BJ (cell line): ENCODE results near the gene CNTROB. TPM values are rescaled to one million over a fixed set of nuclear protein-coding genes. Genes with fewer than 3 reads are reported as not detected.

ENCODE experiments used
- CTCF ChIA-PET: fragments of 350-600 bp; formaldehyde crosslinking; extraction: SDS; loops from one replicate; lab custom pipeline; 2021; ENCODE audit warnings: antibody characterized with exemption, inconsistent platforms; lab: Yijun Ruan, JAX
- POLR2A ChIA-PET: fragments of 300-600 bp; sonication (Branson Sonifier 250); formaldehyde crosslinking; extraction: SDS; loops from one replicate; lab custom pipeline; 2021; ENCODE audit warnings: antibody characterized with exemption; lab: Charles Lee
- DNase-seq: peaks from one replicate; pipeline ENCODE4 v3.0.0-alpha.2; 2011; ENCODE audit warnings: low read depth
- H3K27me3 ChIP-seq: 2 replicates; pipeline ENCODE4 v1.6.0; 2011; ENCODE audit warnings: low read length; ENCODE audit not compliant: control insufficient read depth, insufficient read depth
- H3K36me3 ChIP-seq: 2 replicates; pipeline ENCODE4 v1.5.1; 2011; ENCODE audit warnings: low read length; ENCODE audit not compliant: control insufficient read depth, insufficient read depth
- H3K4me3 ChIP-seq: 2 replicates; pipeline ENCODE4 v1.5.1; 2011; ENCODE audit warnings: low read depth, mild to moderate bottlenecking, control low read depth, low read length
- CTCF ChIP-seq: IDR thresholded peaks from 2 replicates; pipeline ENCODE4 v1.5.1; 2011; ENCODE audit warnings: low read depth, mild to moderate bottlenecking, control low read depth, inconsistent platforms, low read length, moderate library complexity; ENCODE audit not compliant: insufficient read depth
- polyA plus RNA-seq: library from polyadenylated mRNA; depleted of rRNA; stranded (reverse); fragments of >200 nt; gene quantifications from 2 replicates; pipeline ENCODE4 v1.2.3, GENCODE V29; 2011

Gene CNTROB
- polyA plus RNA-seq, 1 experiment: 26.8 TPM

- no peak for TF ChIP-seq CTCF
- peaks cover 1% of the 10 kb centered on the region for H3K36me3 ChIP-seq
Observed at GRCh38 chr17:7932483-7932891, 481 bp downstream of the CNTROB start.

GRCh38 chr17:7932949-7933348, 943 bp downstream of the CNTROB start:
- TF ChIP-seq CTCF: peak; percentile 49
- CTCF ChIA-PET: interaction anchor here (0.7 to 4.9 kb wide), 12 partner anchors 10 to 190 kb away, joined by 3 to 46 read pairs (median 4); partner anchors contain the start of gene RNF227
- POLR2A ChIA-PET: interaction anchor here (0.9 kb wide), 1 partner anchor 17 kb away, joined by 3 read pairs; the partner anchor contains the start of gene RNF227

More at GRCh38 chr17:7932483-7932891, 481 bp downstream of the CNTROB start:
- CTCF ChIA-PET: interaction anchor here (0.9 to 4.9 kb wide), 16 partner anchors 10 to 189 kb away, joined by 3 to 46 read pairs (median 4); partner anchors contain the start of gene RNF227
- POLR2A ChIA-PET: interaction anchor here (0.6 to 1.0 kb wide), 3 partner anchors 17 to 455 kb away, joined by 3 to 5 read pairs (median 3); partner anchors contain the start of gene RNF227
- Histone ChIP-seq H3K27me3 (no peaks in the 10 kb centered on the region), H3K4me3 (peak overlapping the region; percentile 64)
- DNase-seq: no peak

DNA sequence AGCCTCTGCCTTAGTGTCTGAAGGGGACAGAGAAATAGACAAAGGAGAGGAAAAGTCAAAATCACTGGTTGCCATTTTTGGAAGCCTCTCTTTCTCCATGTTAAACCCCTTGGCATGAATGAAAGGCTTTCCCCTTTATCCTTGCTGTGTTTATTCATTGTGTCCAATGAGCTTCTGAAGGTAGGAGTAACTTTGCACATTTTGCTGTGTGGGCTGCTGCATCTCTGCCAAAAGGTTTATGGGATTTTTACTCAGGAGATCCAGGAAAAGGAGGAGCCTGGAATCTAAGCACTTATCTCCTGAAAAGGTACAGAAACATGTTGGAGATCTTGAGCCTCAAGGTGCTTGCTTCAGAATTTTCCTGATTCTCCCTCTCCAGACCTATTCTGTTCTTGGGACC, 3.9 kb downstream of the CNTROB start:
- H3K36me3 ChIP-seq: peaks cover 8% of the 10 kb centered on the region
- CTCF ChIA-PET: interaction anchor here (0.6 to 1.4 kb wide), 4 partner anchors 37 to 105 kb away, joined by 3 read pairs; no protein-coding TSS in a partner anchor

More at GRCh38 chr17:7932949-7933348, 943 bp downstream of the CNTROB start:
- H3K36me3 ChIP-seq: peaks cover 1% of the 10 kb centered on the region
- DNase-seq: no peak
- peak overlapping the region; percentile 64 for H3K4me3 ChIP-seq
- no peaks in the 10 kb centered on the region for H3K27me3 ChIP-seq

DNA sequence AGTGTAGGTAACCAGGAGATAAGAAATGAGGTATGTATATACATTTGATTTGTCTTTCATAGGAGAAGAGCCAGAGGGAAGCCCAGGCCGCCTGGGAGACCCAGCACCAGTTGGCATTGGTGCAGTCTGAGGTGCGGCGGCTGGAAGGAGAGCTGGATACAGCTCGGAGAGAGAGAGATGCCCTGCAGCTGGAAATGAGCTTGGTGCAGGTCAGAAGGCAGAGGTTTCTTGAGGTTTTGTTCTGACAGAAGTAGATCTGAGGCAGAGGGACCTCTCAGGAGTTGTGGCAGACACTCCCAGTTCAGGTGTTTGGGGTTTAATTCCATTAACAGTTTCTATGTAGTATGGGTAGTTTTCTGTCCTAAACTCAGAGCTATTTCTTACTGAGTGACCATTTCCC, 8.0 kb downstream of the CNTROB start:
- Histone ChIP-seq H3K27me3 (no peaks in the 10 kb centered on the region), H3K36me3 (peaks cover 22% of the 10 kb centered on the region), H3K4me3 (no peak overlapping the region)
- CTCF ChIA-PET: interaction anchor here (1.4 to 2.7 kb wide), 3 partner anchors 45 to 78 kb away, joined by 3 to 12 read pairs (median 4); no protein-coding TSS in a partner anchor
- no peak for DNase-seq
- POLR2A ChIA-PET: no interaction called here
- TF ChIP-seq CTCF: no peak

More for the DNA sequence above, 3.9 kb downstream of the CNTROB start:
- TF ChIP-seq CTCF: no peak
- POLR2A ChIA-PET: no interaction called here
- H3K4me3 ChIP-seq: no peak overlapping the region
- no peak for DNase-seq
- no peaks in the 10 kb centered on the region for H3K27me3 ChIP-seq

DNA sequence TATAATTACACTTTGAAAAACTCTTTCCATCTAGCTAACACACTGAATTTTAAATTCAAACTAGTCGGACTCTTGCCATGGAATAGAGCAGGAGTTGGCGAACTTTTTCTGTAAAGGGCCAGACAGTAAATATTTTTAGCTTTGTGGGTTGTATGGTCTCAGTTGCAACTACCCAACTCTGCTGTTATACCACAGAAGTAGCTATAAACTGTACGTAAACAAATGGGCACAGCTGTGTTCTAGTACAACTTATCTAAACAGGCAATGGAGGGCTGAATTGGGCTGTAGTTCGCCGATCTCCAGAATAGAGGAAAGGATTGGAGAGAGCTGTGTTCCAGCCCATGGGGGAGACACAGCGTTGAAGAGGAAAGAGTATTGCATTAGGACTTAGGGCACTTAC, 8.7 kb downstream of the CNTROB start:
- no peak overlapping the region for H3K4me3 ChIP-seq
- no peak for TF ChIP-seq CTCF
- ChIA-PET CTCF (interaction anchor here (1.5 to 2.7 kb wide), 2 partner anchors 44 to 48 kb away, joined by 3 to 12 read pairs; no protein-coding TSS in a partner anchor), POLR2A (no interaction called here)
- DNase-seq: no peak
- no peaks in the 10 kb centered on the region for H3K27me3 ChIP-seq
- peaks cover 23% of the 10 kb centered on the region for H3K36me3 ChIP-seq
